ENCODE measurements around the gene RHBDL3. TPM values are rescaled to one million over a fixed set of nuclear protein-coding genes. Genes with fewer than 3 reads are reported as not detected.

The RHBDL3 gene
- total RNA-seq, 1 donor from 2014 or later = 4.4 TPM

GRCh38 chr17:32286518-32286900 lies 20.9 kb downstream of the RHBDL3 start:
- Mint-ChIP-seq H3K4me3 (no peak overlapping the region), H3K27ac (no peak overlapping the region), H3K36me3 (no peaks in the 10 kb centered on the region), H3K9me3 (no peaks in the 10 kb centered on the region), H3K27me3 (peaks cover 3% of the 10 kb centered on the region), H3K4me1 (ENCODE audit: unreplicated experiment) (peaks cover 4% of the 10 kb centered on the region)
- no peak for DNase-seq (ENCODE audit: extremely low spot score, unreplicated experiment)
- TF ChIP-seq CTCF (conservative IDR thresholded peaks at IDR 0.05) = no peak

- DNase-seq (ENCODE audit: extremely low spot score, unreplicated experiment) = no peak
- Mint-ChIP-seq H3K36me3 (no peaks in the 10 kb centered on the region), H3K4me1 (ENCODE audit: unreplicated experiment) (peaks cover 4% of the 10 kb centered on the region), H3K9me3 (no peaks in the 10 kb centered on the region), H3K27me3 (peaks cover 3% of the 10 kb centered on the region), H3K27ac (no peak overlapping the region), H3K4me3 (no peak overlapping the region)
- no peak for TF ChIP-seq CTCF (conservative IDR thresholded peaks at IDR 0.05)
These were observed 22.3 kb downstream of the RHBDL3 start for GRCh38 chr17:32287804-32288511.

- no peak for DNase-seq (ENCODE audit: extremely low spot score, unreplicated experiment)
- no peak overlapping the region for H3K4me3 Mint-ChIP-seq
- no peaks in the 10 kb centered on the region for H3K36me3 Mint-ChIP-seq
- TF ChIP-seq CTCF (conservative IDR thresholded peaks at IDR 0.05) = no peak
- H3K27me3 Mint-ChIP-seq = peaks cover 3% of the 10 kb centered on the region
- peaks cover 4% of the 10 kb centered on the region for H3K4me1 Mint-ChIP-seq (ENCODE audit: unreplicated experiment)
- no peak overlapping the region for H3K27ac Mint-ChIP-seq
- H3K9me3 Mint-ChIP-seq = no peaks in the 10 kb centered on the region
These were observed 23.0 kb downstream of the RHBDL3 start for GRCh38 chr17:32288615-32289014.

GRCh38 chr17:32289471-32290070 lies 23.9 kb downstream of the RHBDL3 start:
- Mint-ChIP-seq H3K27me3 (no peaks in the 10 kb centered on the region), H3K27ac (no peak overlapping the region), H3K4me1 (ENCODE audit: unreplicated experiment) (peaks cover 4% of the 10 kb centered on the region), H3K4me3 (no peak overlapping the region), H3K36me3 (no peaks in the 10 kb centered on the region), H3K9me3 (no peaks in the 10 kb centered on the region)
- DNase-seq (ENCODE audit: extremely low spot score, unreplicated experiment) = no peak
- no peak for TF ChIP-seq CTCF (conservative IDR thresholded peaks at IDR 0.05)

GRCh38 chr17:32292094-32292493 lies 26.5 kb downstream of the RHBDL3 start:
- Mint-ChIP-seq H3K27me3 (no peaks in the 10 kb centered on the region), H3K27ac (no peak overlapping the region), H3K4me3 (no peak overlapping the region), H3K36me3 (no peaks in the 10 kb centered on the region), H3K4me1 (ENCODE audit: unreplicated experiment) (peaks cover 4% of the 10 kb centered on the region), H3K9me3 (no peaks in the 10 kb centered on the region)
- TF ChIP-seq CTCF (conservative IDR thresholded peaks at IDR 0.05) = no peak
- no peak for DNase-seq (ENCODE audit: extremely low spot score, unreplicated experiment)
